CD4-positive, alpha-beta memory T cell (primary cell): ENCODE measurements around the gene ABI1. TPM values are rescaled to one million over a fixed set of nuclear protein-coding genes. Genes with fewer than 3 reads are reported as not detected.

ENCODE experiments used
- CTCF ChIA-PET: fragments of 350-600 bp; sonication (Branson Sonifier 250); formaldehyde crosslinking; loops from one replicate; lab custom pipeline; 2021; ENCODE audit warnings: inconsistent platforms; ENCODE audit not compliant: partially characterized antibody; lab: Charles Lee
- POLR2A ChIA-PET: fragments of 350-600 bp; sonication (Branson Sonifier 250); formaldehyde crosslinking; loops from one replicate; lab custom pipeline; 2021; ENCODE audit not compliant: partially characterized antibody; lab: Charles Lee
- DNase-seq, 5 donors: peaks; one replicate each; pipeline versions ENCODE4 v3.0.0 to v3.0.0-alpha.2; 2020 to 2022; ENCODE audit warnings: mixed read lengths in 1 of 5
- H3K27ac ChIP-seq: one replicate; pipeline ENCODE4 v1.7.0; 2013; ENCODE audit warnings: low read depth, low read length
- H3K27me3 ChIP-seq: 2 replicates; pipeline ENCODE4 v1.7.0; 2013; ENCODE audit warnings: mild to moderate bottlenecking, low read length, moderate library complexity; ENCODE audit not compliant: insufficient read depth
- H3K36me3 ChIP-seq: 2 replicates; pipeline ENCODE4 v1.7.0; 2013; ENCODE audit warnings: mild to moderate bottlenecking, low read length, moderate library complexity; ENCODE audit not compliant: insufficient read depth
- H3K4me1 ChIP-seq: 2 replicates; pipeline ENCODE4 v1.7.0; 2013; ENCODE audit warnings: mild to moderate bottlenecking, low read length, moderate library complexity; ENCODE audit not compliant: insufficient read depth
- H3K4me3 ChIP-seq, 2 donors: one replicate each; pipeline ENCODE4 v1.7.0; 2013; ENCODE audit warnings: low read length in 2 of 2, mild to moderate bottlenecking in 1 of 2
- H3K9me3 ChIP-seq, 2 donors: one replicate each; pipeline ENCODE4 v1.7.0; 2013; ENCODE audit warnings: low read length in 2 of 2, control low read depth in 1 of 2; ENCODE audit not compliant: control insufficient read depth in 1 of 2
- H3K27ac Mint-ChIP-seq, 7 donors: one replicate each; pipeline ENCODE4 v1.8.0; 2020 to 2021; ENCODE audit warnings: mixed read lengths in 7 of 7, mild to moderate bottlenecking in 6 of 7, inconsistent platforms in 3 of 7, moderate library complexity in 3 of 7
- H3K27me3 Mint-ChIP-seq, 2 donors: one replicate each; pipeline ENCODE4 v1.8.0; 2020 to 2021; ENCODE audit warnings: mixed read lengths in 2 of 2
- H3K36me3 Mint-ChIP-seq, 2 donors: one replicate each; pipeline ENCODE4 v1.8.0; 2020 to 2021; ENCODE audit warnings: mixed read lengths in 2 of 2, inconsistent platforms in 1 of 2, mild to moderate bottlenecking in 1 of 2
- H3K4me1 Mint-ChIP-seq, 4 donors: one replicate each; pipeline ENCODE4 v1.8.0; 2020 to 2021; ENCODE audit warnings: mixed read lengths in 4 of 4, mild to moderate bottlenecking in 1 of 4
- H3K4me3 Mint-ChIP-seq, 8 donors: one replicate each; pipeline ENCODE4 v1.8.0; 2020 to 2021; ENCODE audit warnings: mixed read lengths in 8 of 8, mild to moderate bottlenecking in 7 of 8, moderate library complexity in 6 of 8, inconsistent platforms in 3 of 8
- H3K9me3 Mint-ChIP-seq, 8 donors: one replicate each; pipeline ENCODE4 v1.8.0; 2020 to 2021; ENCODE audit warnings: mixed read lengths in 8 of 8, mild to moderate bottlenecking in 5 of 8, inconsistent platforms in 3 of 8, moderate library complexity in 1 of 8
- intact Hi-C: fragments of 100-400 bp; cut with micrococcal nuclease; formaldehyde crosslinking; loops from one replicate; pipeline ENCODE4 v1.15.1; 2023
- polyA plus RNA-seq, 2 donors: library from polyadenylated mRNA; unstranded; fragments of 300-500 nt; fragmentation: Illumina TruSeq; gene quantifications; one replicate each; pipeline ENCODE4 v1.2.3, GENCODE V29; 2021
- total RNA-seq, 2 experiments: library from RNA; stranded (reverse); gene quantifications; one replicate each; pipeline ENCODE4 v1.2.3, GENCODE V29; 2021

Gene ABI1
- total and polyA plus RNA-seq, 4 experiments from 2014 or later, result 62.2 to 87.6 (median 71.4) TPM

DNA sequence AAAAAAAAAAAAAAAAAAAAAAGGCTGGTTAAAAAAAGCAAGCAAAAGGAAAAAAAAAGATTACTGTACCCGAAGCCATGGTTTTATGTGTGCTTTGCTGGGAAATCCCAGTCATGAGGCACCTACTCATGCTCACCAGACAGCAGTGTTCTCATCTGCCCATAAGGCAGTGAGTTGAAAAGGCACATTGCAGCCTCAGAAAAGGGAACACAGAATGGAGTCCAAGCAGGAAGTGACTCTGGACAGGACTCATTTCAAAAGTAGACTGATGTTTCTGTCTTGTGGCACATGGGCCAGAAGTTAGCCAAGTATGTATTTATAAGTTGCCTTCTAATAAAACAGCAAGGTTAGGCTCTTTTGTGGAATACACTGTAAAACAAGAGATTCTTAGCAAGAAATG lies 123.0 kb downstream of the ABI1 start:
- H3K4me1 Mint-ChIP-seq, result peaks cover 26 to 36% (median 31%) of the 10 kb centered on the region in 4 donors
- peaks cover 14 to 29% of the 10 kb centered on the region in 2 donors for H3K36me3 Mint-ChIP-seq
- ChIA-PET POLR2A (no interaction called here), CTCF (no interaction called here)
- Histone ChIP-seq H3K36me3 (peaks cover 3% of the 10 kb centered on the region), H3K27ac (no peak overlapping the region), H3K4me3 (no peak overlapping the region), H3K9me3 (no peaks in the 10 kb centered on the region), H3K27me3 (no peaks in the 10 kb centered on the region), H3K4me1 (peaks cover 19% of the 10 kb centered on the region)
- peak overlapping the region; percentile 62 to 83 (median 78) for H3K27ac Mint-ChIP-seq
- peak overlapping the region in 1 of 8 donors; percentile 39 for H3K4me3 Mint-ChIP-seq
- DNase-seq, result peak in 2 of 5 donors; percentile 12 to 53
- intact Hi-C loops, result no loop called here
- no peaks in the 10 kb centered on the region for H3K27me3 Mint-ChIP-seq
- no peaks in the 10 kb centered on the region for H3K9me3 Mint-ChIP-seq

DNA sequence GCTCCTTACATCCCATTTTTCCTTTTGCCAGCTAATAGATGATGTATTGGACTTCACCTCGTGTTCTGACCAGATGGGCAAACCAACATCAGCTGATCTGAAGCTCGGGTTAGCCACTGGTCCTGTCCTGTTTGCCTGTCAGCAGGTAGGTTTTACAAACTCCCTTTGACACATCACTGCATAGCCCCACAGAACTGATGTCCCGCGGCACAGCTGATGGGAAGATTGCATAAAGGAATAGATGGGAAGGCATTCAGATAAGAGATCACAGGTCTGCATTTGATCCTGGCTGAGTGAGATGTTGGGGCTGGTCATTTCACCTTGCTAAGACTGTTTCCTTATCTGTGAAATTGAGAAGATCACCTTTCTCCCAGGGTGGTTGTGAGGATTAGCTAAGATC lies 125.3 kb downstream of the ABI1 start:
- no peaks in the 10 kb centered on the region for H3K27me3 ChIP-seq
- peak overlapping the region in 2 of 7 donors; percentile 27 to 82 for H3K27ac Mint-ChIP-seq
- peaks cover 12 to 21% of the 10 kb centered on the region in 2 donors for H3K36me3 Mint-ChIP-seq
- H3K4me1 ChIP-seq, result peaks cover 19% of the 10 kb centered on the region
- no peaks in the 10 kb centered on the region for H3K36me3 ChIP-seq
- CTCF ChIA-PET, result interaction anchor here (1.6 kb wide), 1 partner anchor 9 kb away, joined by 13 read pairs; no protein-coding TSS in a partner anchor
- H3K27me3 Mint-ChIP-seq, result no peaks in the 10 kb centered on the region
- no peak overlapping the region for H3K4me3 ChIP-seq
- no peaks in the 10 kb centered on the region for H3K9me3 Mint-ChIP-seq
- H3K9me3 ChIP-seq, result no peaks in the 10 kb centered on the region
- intact Hi-C loops, result no loop called here
- DNase-seq, result no peak
- no peak overlapping the region for H3K27ac ChIP-seq
- POLR2A ChIA-PET, result no interaction called here
- peaks cover 20 to 26% (median 24%) of the 10 kb centered on the region in 4 donors for H3K4me1 Mint-ChIP-seq
- no peak overlapping the region for H3K4me3 Mint-ChIP-seq

GRCh38 chr10:26733750-26734568 lies 126.8 kb downstream of the ABI1 start:
- Histone ChIP-seq H3K9me3 (no peaks in the 10 kb centered on the region), H3K36me3 (no peaks in the 10 kb centered on the region), H3K27ac (no peak overlapping the region), H3K4me3 (no peak overlapping the region), H3K4me1 (peaks cover 14% of the 10 kb centered on the region), H3K27me3 (no peaks in the 10 kb centered on the region)
- ChIA-PET POLR2A (interaction anchor here (2.3 kb wide), 1 partner anchor 126 kb away, joined by 6 read pairs; the partner anchor contains the start of gene ABI1), CTCF (no interaction called here)
- Mint-ChIP-seq H3K4me1 (peaks cover 12 to 15% (median 13%) of the 10 kb centered on the region in 4 donors), H3K9me3 (no peaks in the 10 kb centered on the region), H3K4me3 (no peak overlapping the region), H3K27me3 (no peaks in the 10 kb centered on the region), H3K36me3 (peaks cover 16 to 20% of the 10 kb centered on the region in 2 donors), H3K27ac (no peak overlapping the region)
- DNase-seq, result no peak
- intact Hi-C loops, result no loop called here

- Mint-ChIP-seq H3K9me3 (no peaks in the 10 kb centered on the region), H3K27ac (no peak overlapping the region), H3K36me3 (peaks cover 20 to 23% of the 10 kb centered on the region in 2 donors), H3K4me3 (no peak overlapping the region), H3K27me3 (no peaks in the 10 kb centered on the region), H3K4me1 (peaks cover 1 to 5% (median 3%) of the 10 kb centered on the region in 4 donors)
- ChIA-PET POLR2A (no interaction called here), CTCF (interaction anchor here (1.4 kb wide), 1 partner anchor 151 kb away, joined by 4 read pairs; no protein-coding TSS in a partner anchor)
- H3K4me1 ChIP-seq, result no peaks in the 10 kb centered on the region
- intact Hi-C loops, result no loop called here
- H3K9me3 ChIP-seq, result no peaks in the 10 kb centered on the region
- no peaks in the 10 kb centered on the region for H3K27me3 ChIP-seq
- DNase-seq, result no peak
- H3K27ac ChIP-seq, result no peak overlapping the region
- H3K36me3 ChIP-seq, result no peaks in the 10 kb centered on the region
- no peak overlapping the region for H3K4me3 ChIP-seq
Observed at GRCh38 chr10:26730552-26730951, 130.2 kb downstream of the ABI1 start.

- no peaks in the 10 kb centered on the region for H3K27me3 ChIP-seq
- no peak overlapping the region for H3K27ac ChIP-seq
- ChIA-PET POLR2A (no interaction called here), CTCF (interaction anchor here (1.0 to 8.8 kb wide), 5 partner anchors 14 to 153 kb away, joined by 3 to 249 read pairs (median 4); partner anchors contain the start of gene ABI1)
- H3K4me3 Mint-ChIP-seq, result no peak overlapping the region
- H3K27me3 Mint-ChIP-seq, result no peaks in the 10 kb centered on the region
- peaks cover 18 to 20% of the 10 kb centered on the region in 2 donors for H3K36me3 Mint-ChIP-seq
- H3K4me1 Mint-ChIP-seq, result peaks cover 1 to 5% (median 3%) of the 10 kb centered on the region in 4 donors
- no peak overlapping the region for H3K4me3 ChIP-seq
- H3K4me1 ChIP-seq, result no peaks in the 10 kb centered on the region
- intact Hi-C loops, result loop anchor here (5.0 kb wide), 1 partner anchor 47 kb away; no protein-coding TSS in a partner anchor
- H3K9me3 Mint-ChIP-seq, result no peaks in the 10 kb centered on the region
- no peak overlapping the region for H3K27ac Mint-ChIP-seq
- H3K9me3 ChIP-seq, result no peaks in the 10 kb centered on the region
- H3K36me3 ChIP-seq, result peaks cover 3% of the 10 kb centered on the region
- DNase-seq, result no peak
Observed at GRCh38 chr10:26729395-26729794, 131.4 kb downstream of the ABI1 start.

- CTCF ChIA-PET, result interaction anchor here (0.9 to 8.8 kb wide), 5 partner anchors 14 to 153 kb away, joined by 3 to 249 read pairs (median 4); partner anchors contain the start of gene ABI1
- Mint-ChIP-seq H3K27ac (no peak overlapping the region), H3K4me3 (no peak overlapping the region), H3K9me3 (no peaks in the 10 kb centered on the region), H3K36me3 (peaks cover 20 to 22% of the 10 kb centered on the region in 2 donors), H3K27me3 (no peaks in the 10 kb centered on the region), H3K4me1 (peaks cover 1 to 5% (median 3%) of the 10 kb centered on the region in 4 donors)
- Histone ChIP-seq H3K27ac (no peak overlapping the region), H3K4me1 (no peaks in the 10 kb centered on the region), H3K4me3 (no peak overlapping the region), H3K27me3 (no peaks in the 10 kb centered on the region), H3K36me3 (peaks cover 3% of the 10 kb centered on the region), H3K9me3 (no peaks in the 10 kb centered on the region)
- intact Hi-C loops, result loop anchor here (5.0 kb wide), 1 partner anchor 47 kb away; no protein-coding TSS in a partner anchor
- POLR2A ChIA-PET, result no interaction called here
- DNase-seq, result no peak
Observed at GRCh38 chr10:26728957-26729356, 131.8 kb downstream of the ABI1 start.

DNA sequence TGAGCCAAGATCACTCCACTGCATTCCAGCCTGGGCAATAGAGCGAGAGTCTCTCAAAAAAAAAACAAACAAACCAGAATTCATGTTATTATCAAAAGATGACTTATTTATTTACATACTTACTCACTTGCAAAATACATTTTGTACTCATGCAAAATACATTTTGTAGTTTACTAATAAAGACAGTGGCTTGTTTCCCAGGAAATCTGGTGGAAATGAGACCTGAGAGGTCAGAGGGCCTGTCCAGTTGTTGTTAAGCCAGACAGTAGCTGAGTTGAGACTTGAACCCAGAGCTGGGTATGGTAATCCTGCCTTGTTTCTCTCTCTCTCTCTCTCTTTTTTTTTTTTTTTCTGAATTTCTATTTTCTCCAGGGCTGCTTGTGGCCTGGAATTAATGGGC lies 133.8 kb downstream of the ABI1 start:
- H3K27me3 ChIP-seq, result no peaks in the 10 kb centered on the region
- no peak overlapping the region for H3K27ac ChIP-seq
- H3K4me1 ChIP-seq, result peaks cover 2% of the 10 kb centered on the region
- ChIA-PET CTCF (interaction anchor here (0.7 to 8.8 kb wide), 27 partner anchors 8 to 778 kb away, joined by 3 to 249 read pairs (median 5); partner anchors contain the start of genes ABI1 and RAB18), POLR2A (interaction anchor here (0.9 to 2.1 kb wide), 6 partner anchors 10 to 155 kb away, joined by 3 to 13 read pairs (median 4); partner anchors contain the start of gene ABI1)
- Mint-ChIP-seq H3K27me3 (no peaks in the 10 kb centered on the region), H3K9me3 (no peaks in the 10 kb centered on the region), H3K4me3 (no peak overlapping the region), H3K4me1 (peaks cover 0 to 6% (median 3%) of the 10 kb centered on the region in 4 donors), H3K27ac (no peak overlapping the region), H3K36me3 (peaks cover 24 to 25% of the 10 kb centered on the region in 2 donors)
- peaks cover 3% of the 10 kb centered on the region for H3K36me3 ChIP-seq
- H3K9me3 ChIP-seq, result no peaks in the 10 kb centered on the region
- H3K4me3 ChIP-seq, result no peak overlapping the region
- DNase-seq, result no peak
- intact Hi-C loops, result loop anchor here (2.0 to 5.0 kb wide), 2 partner anchors 45 to 634 kb away; no protein-coding TSS in a partner anchor
